RCC 7860 (cell line): Measurements from ENCODE around the gene POU6F2.

ENCODE experiments used
- DNase-seq: peaks from one replicate; pipeline ENCODE4 v3.0.0-alpha.2; 2015; ENCODE audit warnings: low spot score
- FAIRE-seq: peaks from 2 replicates; lab custom pipeline; 2012; peaks lifted over from hg19 to GRCh38; lab: Jason Lieb, UNC

The POU6F2 gene

DNA sequence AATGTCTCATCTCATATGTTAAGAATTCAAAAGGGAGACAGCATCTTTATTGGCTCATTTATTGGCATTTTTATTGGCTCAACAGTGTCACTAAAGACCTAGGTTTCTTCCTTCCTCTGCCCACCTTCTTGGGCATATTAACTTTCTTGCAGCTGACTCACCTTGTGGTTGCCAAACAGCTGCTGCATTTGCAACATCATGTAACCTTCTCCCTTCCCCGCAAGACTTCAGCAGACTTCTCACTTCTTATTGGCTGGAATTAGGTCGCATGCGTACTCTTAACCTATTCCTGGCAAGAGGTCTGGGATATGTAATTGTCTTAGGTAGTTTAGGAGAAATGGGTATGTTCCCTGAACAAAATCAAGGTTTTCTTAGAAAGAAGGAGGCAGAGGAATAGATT lies 263.2 kb downstream of the POU6F2 start:
- DNase-seq (no peak), FAIRE-seq (no peak)

- FAIRE-seq (no peak), DNase-seq (no peak)
These were observed 269.9 kb downstream of the POU6F2 start for GRCh38 chr7:39247576-39247975.

DNA sequence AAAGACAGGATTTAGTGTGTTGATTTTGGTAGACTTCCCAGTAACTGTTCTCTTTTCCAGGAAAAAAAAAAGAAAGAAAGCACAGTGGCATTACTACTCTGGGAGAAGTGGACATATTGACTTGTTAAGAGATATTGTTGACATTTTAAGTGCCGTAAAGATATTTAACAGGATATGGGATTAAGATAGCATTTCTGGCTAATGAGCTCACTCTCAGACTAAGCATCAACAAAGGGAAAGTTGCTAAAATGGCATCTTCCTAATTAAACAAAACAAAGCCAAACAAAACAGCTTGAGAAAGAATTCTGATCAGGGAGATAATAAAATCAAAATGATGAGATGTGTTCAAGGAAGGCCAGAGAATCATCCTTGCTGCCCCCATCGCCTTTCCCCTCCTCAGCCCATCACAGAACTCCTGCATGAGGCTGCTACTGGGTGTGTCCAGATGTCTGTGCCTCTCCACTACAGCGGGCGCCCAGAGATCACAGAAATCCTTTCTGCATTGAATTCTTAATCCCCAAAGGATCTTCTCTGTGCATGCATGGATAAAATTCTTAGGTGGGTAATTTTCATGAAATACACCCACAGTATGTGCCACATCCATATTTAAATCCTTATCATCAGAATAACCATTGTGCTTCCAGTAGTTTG lies 270.5 kb downstream of the POU6F2 start:
- FAIRE-seq = no peak
- DNase-seq = no peak

- no peak for DNase-seq
- FAIRE-seq = no peak
These were observed 271.0 kb downstream of the POU6F2 start for GRCh38 chr7:39248692-39249090.

- FAIRE-seq (no peak), DNase-seq (no peak)
These were observed 272.0 kb downstream of the POU6F2 start for GRCh38 chr7:39249635-39250152.

GRCh38 chr7:39252916-39253315 lies 275.2 kb downstream of the POU6F2 start:
- no peak for FAIRE-seq
- no peak for DNase-seq

DNA sequence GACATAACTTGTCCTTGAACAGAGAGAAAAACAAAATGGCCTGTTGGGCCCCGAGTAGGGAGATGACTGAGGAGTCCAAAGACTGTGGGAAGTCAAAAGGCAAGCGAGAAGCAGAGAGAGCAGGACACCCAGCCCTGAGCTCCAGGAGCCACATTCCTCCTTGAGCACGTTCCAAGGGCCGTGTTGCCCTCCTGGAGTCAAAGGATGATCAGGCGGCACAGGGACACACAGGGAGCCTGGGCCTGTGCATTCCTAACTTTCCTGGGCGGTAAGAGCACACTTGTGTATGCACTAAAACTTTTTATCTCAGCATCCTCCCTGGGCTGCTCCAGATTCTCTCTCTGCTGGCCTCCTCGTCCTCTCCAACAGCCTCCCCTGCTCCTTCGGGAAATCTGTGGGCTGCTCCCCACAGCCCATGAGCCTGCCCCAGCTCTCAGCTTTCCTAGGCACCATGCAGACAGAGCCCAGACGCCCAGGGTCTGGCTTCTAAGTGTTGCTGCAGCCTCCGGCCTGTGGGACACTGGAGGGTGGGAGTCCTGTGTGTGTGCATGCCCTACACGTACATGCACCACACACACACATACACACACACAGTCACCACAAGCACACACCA lies 281.8 kb downstream of the POU6F2 start:
- FAIRE-seq = no peak
- no peak for DNase-seq

- DNase-seq (no peak), FAIRE-seq (no peak)
These were observed 282.7 kb downstream of the POU6F2 start for GRCh38 chr7:39260279-39260844.

DNA sequence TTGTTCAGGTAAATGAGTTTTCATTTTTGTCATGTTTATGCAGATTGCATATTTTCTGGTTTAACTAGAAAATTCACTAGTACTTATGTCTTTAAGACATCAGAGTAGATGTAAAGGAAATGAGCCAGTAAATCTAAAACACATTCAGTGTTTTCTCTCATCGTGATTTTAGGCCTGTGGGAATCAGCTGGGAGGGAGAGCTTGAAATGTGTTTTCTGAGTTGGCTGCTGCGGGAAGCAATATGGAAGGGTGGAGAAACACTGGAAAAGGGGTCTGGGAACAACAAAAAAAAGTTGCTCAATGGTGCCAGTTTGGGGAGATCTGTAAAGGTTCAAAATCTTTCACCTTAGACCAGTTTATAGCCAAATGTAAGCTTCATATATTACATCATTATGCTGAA lies 284.1 kb downstream of the POU6F2 start:
- no peak for DNase-seq
- FAIRE-seq = no peak

GRCh38 chr7:39265641-39266591 lies 288.2 kb downstream of the POU6F2 start:
- DNase-seq (no peak), FAIRE-seq (no peak)

DNA sequence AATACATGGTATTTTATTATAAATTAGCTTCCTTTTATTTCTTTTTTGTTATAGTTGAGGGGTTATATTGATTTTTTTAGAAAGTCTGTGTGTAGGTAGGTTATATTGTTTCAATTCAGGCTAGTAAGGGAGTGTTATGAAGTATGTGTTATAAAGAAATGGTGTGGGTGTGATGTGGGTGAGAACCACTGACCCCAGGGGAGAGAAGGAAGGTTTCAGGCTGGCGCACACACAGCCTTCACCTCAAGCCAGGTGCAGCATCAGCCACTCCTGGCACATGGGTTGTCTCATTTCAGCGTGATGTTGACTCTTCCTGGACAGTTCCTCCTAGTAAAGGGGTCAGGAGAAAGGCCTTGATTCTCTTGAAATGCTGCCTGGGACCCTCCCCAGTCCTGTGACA lies 291.3 kb downstream of the POU6F2 start:
- DNase-seq (no peak), FAIRE-seq (no peak)

GRCh38 chr7:39270018-39270417 lies 292.3 kb downstream of the POU6F2 start:
- DNase-seq (no peak), FAIRE-seq (no peak)

- no peak for FAIRE-seq
- peak; percentile 30 for DNase-seq
These were observed 293.7 kb downstream of the POU6F2 start for GRCh38 chr7:39271402-39271801.

DNA sequence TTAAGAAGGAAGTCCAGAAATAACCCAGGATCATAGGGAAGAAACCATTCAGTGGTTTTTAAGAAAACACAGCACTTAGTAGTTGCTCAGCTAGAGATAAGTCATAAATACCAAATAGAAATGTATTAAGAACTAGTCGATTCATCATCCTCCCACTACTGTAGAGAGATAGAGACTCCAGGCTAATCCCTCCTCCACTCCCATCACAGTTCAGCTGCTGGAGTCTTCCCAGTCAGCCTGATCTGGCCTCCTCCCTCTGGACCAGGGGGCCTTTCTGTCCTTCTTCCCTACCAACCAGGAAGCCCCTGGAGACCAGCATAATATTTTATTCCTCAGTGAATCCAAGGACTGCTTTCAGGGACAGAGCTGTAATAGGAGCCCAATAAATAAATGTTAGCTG lies 294.4 kb downstream of the POU6F2 start:
- DNase-seq (no peak), FAIRE-seq (no peak)

DNA sequence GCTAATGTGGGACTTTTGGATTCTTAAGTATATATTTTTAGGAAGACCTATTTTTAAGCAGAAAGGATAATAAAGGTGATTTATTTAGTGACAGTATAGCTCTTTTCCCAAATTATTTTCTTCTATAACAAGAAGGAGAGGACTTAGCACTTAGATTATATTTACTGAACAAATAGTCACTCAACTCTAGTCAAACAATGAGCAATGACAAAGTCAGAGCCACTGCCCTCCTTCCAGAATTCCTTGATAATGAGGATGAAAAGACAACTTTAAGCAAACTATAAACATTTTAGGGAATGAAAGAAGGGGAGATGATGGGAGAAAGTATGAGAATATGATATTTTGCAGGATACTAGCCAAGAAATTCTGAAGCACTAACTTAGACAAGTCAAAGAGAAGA lies 295.0 kb downstream of the POU6F2 start:
- no peak for FAIRE-seq

GRCh38 chr7:39280337-39280736 lies 302.6 kb downstream of the POU6F2 start:
- DNase-seq = no peak
- FAIRE-seq = no peak

More for the DNA sequence above, 295.0 kb downstream of the POU6F2 start:
- DNase-seq = no peak

GRCh38 chr7:39285256-39285655 lies 307.5 kb downstream of the POU6F2 start:
- DNase-seq (no peak), FAIRE-seq (no peak)

DNA sequence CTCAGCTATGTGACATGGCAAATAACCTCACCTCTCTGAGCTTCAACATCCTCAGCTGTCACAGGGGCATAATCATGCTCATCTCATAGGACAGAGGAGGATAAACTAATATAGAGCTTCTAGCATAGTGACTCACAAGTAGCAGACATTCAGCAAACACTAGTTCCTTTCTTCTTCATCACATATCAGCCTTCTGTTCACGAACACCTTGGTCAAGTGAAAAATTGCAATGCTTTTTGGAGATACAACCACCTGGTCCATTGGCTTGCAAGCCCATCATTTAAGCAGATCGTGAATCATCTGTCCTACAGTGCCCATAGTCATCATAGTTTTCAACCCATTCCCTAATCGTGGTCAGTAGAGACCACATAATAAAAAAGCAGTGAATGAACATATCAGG lies 310.6 kb downstream of the POU6F2 start:
- no peak for FAIRE-seq
- DNase-seq = no peak

- no peak for FAIRE-seq
These were observed 314.1 kb downstream of the POU6F2 start for GRCh38 chr7:39291628-39292410.

GRCh38 chr7:39293056-39293823 lies 315.5 kb downstream of the POU6F2 start:
- FAIRE-seq (no peak), DNase-seq (no peak)

More at GRCh38 chr7:39291628-39292410, 314.1 kb downstream of the POU6F2 start:
- DNase-seq = no peak
